ENCODE data around the gene SAG. TPM values are rescaled to one million over a fixed set of nuclear protein-coding genes. Genes with fewer than 3 reads are reported as not detected.

SAG gene
- total RNA-seq, 1 experiment from 2014 or later, result not detected

DNA sequence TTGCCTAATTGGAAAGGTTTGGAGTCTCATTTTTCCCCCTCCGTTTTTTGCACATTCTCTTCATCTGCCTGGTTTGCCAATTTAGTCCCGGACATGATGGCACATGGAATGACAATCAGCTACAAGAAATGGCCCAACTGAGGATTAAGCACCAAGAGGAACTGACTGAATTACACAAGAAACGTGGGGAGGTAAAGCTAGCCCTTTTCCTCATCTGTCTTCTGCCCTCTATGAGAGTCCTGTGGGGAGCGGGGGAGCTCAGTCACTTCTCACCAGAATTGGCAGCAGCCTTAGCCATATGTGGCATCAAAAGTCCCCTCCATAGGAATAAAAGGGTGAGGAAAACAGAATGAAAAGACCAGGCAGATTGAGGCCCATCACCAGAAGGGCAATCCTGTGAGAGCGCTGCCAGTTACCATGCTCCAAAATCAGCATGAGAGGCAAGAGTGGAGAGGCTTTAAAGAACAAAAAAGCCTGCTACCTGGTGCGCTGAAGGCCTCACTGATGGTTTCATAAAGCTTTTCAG, 44.5 kb upstream of the SAG start:
- no peak for ATAC-seq
- BruUV-seq (replicated peaks), result no TSS peak
- H3K36me3 ChIP-seq (ENCODE audit: control insufficient read depth, insufficient read depth, low read length), result peaks cover 27% of the 10 kb centered on the region
- H3K27ac ChIP-seq (ENCODE audit: low read length), result no peak overlapping the region
- TF ChIP-seq POLR2AphosphoS5 (IDR thresholded peaks at IDR 0.05; ENCODE audit: low read depth, low read length) (no peak), SIN3A (IDR thresholded peaks at IDR 0.05; ENCODE audit: borderline replicate concordance, insufficient read depth, low read depth, low read length) (no peak), TCF7L2 (IDR thresholded peaks at IDR 0.05; ENCODE audit: low read depth, low read length) (no peak)
- TF ChIP-seq, protein P1, sequence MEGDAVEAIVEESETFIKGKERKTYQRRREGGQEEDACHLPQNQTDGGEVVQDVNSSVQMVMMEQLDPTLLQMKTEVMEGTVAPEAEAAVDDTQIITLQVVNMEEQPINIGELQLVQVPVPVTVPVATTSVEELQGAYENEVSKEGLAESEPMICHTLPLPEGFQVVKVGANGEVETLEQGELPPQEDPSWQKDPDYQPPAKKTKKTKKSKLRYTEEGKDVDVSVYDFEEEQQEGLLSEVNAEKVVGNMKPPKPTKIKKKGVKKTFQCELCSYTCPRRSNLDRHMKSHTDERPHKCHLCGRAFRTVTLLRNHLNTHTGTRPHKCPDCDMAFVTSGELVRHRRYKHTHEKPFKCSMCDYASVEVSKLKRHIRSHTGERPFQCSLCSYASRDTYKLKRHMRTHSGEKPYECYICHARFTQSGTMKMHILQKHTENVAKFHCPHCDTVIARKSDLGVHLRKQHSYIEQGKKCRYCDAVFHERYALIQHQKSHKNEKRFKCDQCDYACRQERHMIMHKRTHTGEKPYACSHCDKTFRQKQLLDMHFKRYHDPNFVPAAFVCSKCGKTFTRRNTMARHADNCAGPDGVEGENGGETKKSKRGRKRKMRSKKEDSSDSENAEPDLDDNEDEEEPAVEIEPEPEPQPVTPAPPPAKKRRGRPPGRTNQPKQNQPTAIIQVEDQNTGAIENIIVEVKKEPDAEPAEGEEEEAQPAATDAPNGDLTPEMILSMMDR (IDR thresholded peaks at IDR 0.05), result no peak
- TF ChIP-seq, protein P2, sequence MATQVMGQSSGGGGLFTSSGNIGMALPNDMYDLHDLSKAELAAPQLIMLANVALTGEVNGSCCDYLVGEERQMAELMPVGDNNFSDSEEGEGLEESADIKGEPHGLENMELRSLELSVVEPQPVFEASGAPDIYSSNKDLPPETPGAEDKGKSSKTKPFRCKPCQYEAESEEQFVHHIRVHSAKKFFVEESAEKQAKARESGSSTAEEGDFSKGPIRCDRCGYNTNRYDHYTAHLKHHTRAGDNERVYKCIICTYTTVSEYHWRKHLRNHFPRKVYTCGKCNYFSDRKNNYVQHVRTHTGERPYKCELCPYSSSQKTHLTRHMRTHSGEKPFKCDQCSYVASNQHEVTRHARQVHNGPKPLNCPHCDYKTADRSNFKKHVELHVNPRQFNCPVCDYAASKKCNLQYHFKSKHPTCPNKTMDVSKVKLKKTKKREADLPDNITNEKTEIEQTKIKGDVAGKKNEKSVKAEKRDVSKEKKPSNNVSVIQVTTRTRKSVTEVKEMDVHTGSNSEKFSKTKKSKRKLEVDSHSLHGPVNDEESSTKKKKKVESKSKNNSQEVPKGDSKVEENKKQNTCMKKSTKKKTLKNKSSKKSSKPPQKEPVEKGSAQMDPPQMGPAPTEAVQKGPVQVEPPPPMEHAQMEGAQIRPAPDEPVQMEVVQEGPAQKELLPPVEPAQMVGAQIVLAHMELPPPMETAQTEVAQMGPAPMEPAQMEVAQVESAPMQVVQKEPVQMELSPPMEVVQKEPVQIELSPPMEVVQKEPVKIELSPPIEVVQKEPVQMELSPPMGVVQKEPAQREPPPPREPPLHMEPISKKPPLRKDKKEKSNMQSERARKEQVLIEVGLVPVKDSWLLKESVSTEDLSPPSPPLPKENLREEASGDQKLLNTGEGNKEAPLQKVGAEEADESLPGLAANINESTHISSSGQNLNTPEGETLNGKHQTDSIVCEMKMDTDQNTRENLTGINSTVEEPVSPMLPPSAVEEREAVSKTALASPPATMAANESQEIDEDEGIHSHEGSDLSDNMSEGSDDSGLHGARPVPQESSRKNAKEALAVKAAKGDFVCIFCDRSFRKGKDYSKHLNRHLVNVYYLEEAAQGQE (IDR thresholded peaks at IDR 0.05; ENCODE audit: insufficient read depth in 1 of 2, low read depth in 2 of 2, low read length in 1 of 2), result no peak
- no peaks in the 10 kb centered on the region for H3K27me3 ChIP-seq (ENCODE audit: control insufficient read depth, insufficient read depth, low read length)
- no peaks in the 10 kb centered on the region for H3K4me1 ChIP-seq (ENCODE audit: control insufficient read depth, insufficient read depth, low read length)
- DNase-seq (ENCODE audit: low read depth, low spot score), result no peak
- in situ Hi-C loops (cut with HindIII; ENCODE audit: low pct_unique_long_range_greater_than_20kb, low sequenced_read_pairs), result no loop called here
- ChIA-PET CTCF (no interaction called here), POLR2A (no interaction called here)
- intact Hi-C loops (cut with micrococcal nuclease; ENCODE audit: unreplicated experiment), result no loop called here
- no peak overlapping the region for H3K4me3 ChIP-seq (ENCODE audit: low read depth in 2 of 2, low read length in 2 of 2)
- no peaks in the 10 kb centered on the region for H3K9me3 ChIP-seq (ENCODE audit: control insufficient read depth, insufficient read depth, low read depth, low read length)

DNA sequence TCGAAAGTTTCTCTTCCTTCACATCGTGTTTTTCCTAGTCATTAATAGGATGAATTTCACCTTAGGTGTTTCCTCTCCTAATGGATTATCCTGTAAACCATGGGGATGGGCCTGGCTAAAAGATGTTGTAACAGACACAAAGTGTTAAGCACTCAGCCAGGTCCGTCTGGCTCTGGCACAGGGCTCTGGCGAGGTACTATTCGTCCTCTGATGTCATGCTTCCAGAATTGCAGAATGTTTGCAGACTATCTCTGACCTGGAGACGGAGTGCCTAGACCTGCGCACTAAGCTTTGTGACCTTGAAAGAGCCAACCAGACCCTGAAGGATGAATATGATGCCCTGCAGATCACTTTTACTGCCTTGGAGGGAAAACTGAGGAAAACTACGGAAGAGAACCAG, 42.9 kb upstream of the SAG start:
- H3K27ac ChIP-seq (ENCODE audit: low read length), result no peak overlapping the region
- no peaks in the 10 kb centered on the region for H3K27me3 ChIP-seq (ENCODE audit: control insufficient read depth, insufficient read depth, low read length)
- ATAC-seq, result no peak
- intact Hi-C loops (cut with micrococcal nuclease; ENCODE audit: unreplicated experiment) (no loop called here), in situ Hi-C loops (cut with HindIII; ENCODE audit: low pct_unique_long_range_greater_than_20kb, low sequenced_read_pairs) (no loop called here)
- ChIA-PET CTCF (no interaction called here), POLR2A (no interaction called here)
- H3K9me3 ChIP-seq (ENCODE audit: control insufficient read depth, insufficient read depth, low read depth, low read length), result no peaks in the 10 kb centered on the region
- no TSS peak for BruUV-seq (replicated peaks)
- no peaks in the 10 kb centered on the region for H3K4me1 ChIP-seq (ENCODE audit: control insufficient read depth, insufficient read depth, low read length)
- DNase-seq (ENCODE audit: low read depth, low spot score), result no peak
- no peak overlapping the region for H3K4me3 ChIP-seq (ENCODE audit: low read depth in 2 of 2, low read length in 2 of 2)
- H3K36me3 ChIP-seq (ENCODE audit: control insufficient read depth, insufficient read depth, low read length), result peaks cover 31% of the 10 kb centered on the region
- TF ChIP-seq, protein P1 (IDR thresholded peaks at IDR 0.05), result no peak
- TF ChIP-seq, protein P2 (IDR thresholded peaks at IDR 0.05; ENCODE audit: insufficient read depth in 1 of 2, low read depth in 2 of 2, low read length in 1 of 2), result no peak

All from Panc1 (cell line).